ENCODE measurements around the gene THAP4.

Gene THAP4, protein sequence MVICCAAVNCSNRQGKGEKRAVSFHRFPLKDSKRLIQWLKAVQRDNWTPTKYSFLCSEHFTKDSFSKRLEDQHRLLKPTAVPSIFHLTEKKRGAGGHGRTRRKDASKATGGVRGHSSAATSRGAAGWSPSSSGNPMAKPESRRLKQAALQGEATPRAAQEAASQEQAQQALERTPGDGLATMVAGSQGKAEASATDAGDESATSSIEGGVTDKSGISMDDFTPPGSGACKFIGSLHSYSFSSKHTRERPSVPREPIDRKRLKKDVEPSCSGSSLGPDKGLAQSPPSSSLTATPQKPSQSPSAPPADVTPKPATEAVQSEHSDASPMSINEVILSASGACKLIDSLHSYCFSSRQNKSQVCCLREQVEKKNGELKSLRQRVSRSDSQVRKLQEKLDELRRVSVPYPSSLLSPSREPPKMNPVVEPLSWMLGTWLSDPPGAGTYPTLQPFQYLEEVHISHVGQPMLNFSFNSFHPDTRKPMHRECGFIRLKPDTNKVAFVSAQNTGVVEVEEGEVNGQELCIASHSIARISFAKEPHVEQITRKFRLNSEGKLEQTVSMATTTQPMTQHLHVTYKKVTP

DNA sequence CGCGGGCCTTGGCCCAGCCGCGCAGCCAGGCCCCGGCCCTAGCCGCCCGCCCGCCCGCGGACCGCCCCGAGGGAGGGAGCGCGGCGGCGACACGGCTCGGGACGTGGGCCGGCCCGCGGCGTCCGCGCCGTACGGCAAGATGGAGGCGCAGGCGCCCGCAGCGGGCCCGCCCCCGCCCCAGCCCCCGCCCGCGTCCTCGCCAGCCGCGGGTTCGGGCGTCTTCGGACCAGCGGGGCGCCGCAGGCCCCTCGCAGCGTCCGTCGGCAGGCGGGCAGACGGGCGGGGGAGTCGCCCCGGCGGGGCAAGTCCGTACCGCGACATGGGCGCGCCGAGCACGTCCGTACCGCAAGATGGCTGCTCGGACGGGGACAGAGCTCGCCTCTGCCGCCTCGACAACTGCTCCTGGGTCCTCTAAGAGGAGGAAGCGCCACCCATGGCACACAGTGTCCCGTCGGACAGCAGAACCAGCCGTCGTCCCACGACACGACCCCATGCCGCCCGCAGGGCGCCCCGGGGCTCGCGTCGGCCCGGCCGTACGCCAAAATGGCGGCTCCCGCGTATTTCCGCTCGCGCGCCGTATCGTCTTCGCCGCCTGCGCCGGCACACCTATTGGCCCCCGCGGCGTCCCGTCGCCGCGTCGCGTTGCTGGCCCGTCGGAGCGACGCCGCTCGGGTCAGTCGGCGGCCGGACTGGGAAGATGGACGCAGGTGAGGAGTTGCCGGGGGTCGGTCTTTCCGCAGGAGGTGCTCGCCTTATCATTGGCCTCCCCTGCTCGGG, at the start of gene THAP4, which contains the start of gene ATG4B:
TSS of gene THAP4 (minus strand) at position 141 of the 777 bp plus-strand sequence. CDS start 141 bp downstream, outside the sequence.
TSS of gene ATG4B (plus strand) at position 676 of the 777 bp plus-strand sequence. CDS start at position 698, 22 bp downstream.
- H3K4me2 ChIP-seq (ENCODE audit: low read depth, low read length), result peak within 1 kb of the TSS; percentile 90
- 0 out of 2 replicates have a peak, but pooled peaks cover 2% of the 10 kb centered on the region for H3F3A ChIP-seq (ENCODE audit: insufficient read depth, low read length)
- H3K4me3 ChIP-seq (ENCODE audit: low read length), result peak within 1 kb of the TSS; percentile 87
- H3K9ac ChIP-seq (ENCODE audit: low read length), result peak within 1 kb of the TSS; percentile 93
- H2AFZ ChIP-seq (ENCODE audit: low read length), result peak within 1 kb of the TSS; percentile 91
- H3K9me2 ChIP-seq (replicated peaks; ENCODE audit: insufficient read depth, low read length), result no peaks in the 10 kb centered on the region
- DNase-seq, result peak; percentile 88
- H3K4me1 ChIP-seq (ENCODE audit: low read length), result peaks cover 16% of the 10 kb centered on the region
- H3K36me3 ChIP-seq (replicated peaks; ENCODE audit: insufficient read depth, low read length), result no peaks in the 10 kb centered on the region
- H4K20me1 ChIP-seq (ENCODE audit: insufficient read depth, low read length), result no peaks in the 10 kb centered on the region
- H3K9me3 ChIP-seq (replicated peaks; ENCODE audit: insufficient read depth, low read length), result no peaks in the 10 kb centered on the region
- TF ChIP-seq EZH2phosphoT487 (IDR thresholded peaks at IDR 0.05; ENCODE audit: low read length) (no peak), EZH2 (optimal IDR thresholded peaks at IDR 0.05; ENCODE audit: low read depth, low read length) (no peak)
- TF ChIP-seq, protein P1, sequence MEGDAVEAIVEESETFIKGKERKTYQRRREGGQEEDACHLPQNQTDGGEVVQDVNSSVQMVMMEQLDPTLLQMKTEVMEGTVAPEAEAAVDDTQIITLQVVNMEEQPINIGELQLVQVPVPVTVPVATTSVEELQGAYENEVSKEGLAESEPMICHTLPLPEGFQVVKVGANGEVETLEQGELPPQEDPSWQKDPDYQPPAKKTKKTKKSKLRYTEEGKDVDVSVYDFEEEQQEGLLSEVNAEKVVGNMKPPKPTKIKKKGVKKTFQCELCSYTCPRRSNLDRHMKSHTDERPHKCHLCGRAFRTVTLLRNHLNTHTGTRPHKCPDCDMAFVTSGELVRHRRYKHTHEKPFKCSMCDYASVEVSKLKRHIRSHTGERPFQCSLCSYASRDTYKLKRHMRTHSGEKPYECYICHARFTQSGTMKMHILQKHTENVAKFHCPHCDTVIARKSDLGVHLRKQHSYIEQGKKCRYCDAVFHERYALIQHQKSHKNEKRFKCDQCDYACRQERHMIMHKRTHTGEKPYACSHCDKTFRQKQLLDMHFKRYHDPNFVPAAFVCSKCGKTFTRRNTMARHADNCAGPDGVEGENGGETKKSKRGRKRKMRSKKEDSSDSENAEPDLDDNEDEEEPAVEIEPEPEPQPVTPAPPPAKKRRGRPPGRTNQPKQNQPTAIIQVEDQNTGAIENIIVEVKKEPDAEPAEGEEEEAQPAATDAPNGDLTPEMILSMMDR (IDR thresholded peaks at IDR 0.05; ENCODE audit: low read length), result no peak
- H3K27me3 ChIP-seq (replicated peaks; ENCODE audit: insufficient read depth, low read length), result no peaks in the 10 kb centered on the region
- H3K27ac ChIP-seq (ENCODE audit: low read length), result peak within 1 kb of the TSS; percentile 85
- peaks cover 82% of the 10 kb centered on the region for H3K79me2 ChIP-seq (ENCODE audit: low read length)

DNA sequence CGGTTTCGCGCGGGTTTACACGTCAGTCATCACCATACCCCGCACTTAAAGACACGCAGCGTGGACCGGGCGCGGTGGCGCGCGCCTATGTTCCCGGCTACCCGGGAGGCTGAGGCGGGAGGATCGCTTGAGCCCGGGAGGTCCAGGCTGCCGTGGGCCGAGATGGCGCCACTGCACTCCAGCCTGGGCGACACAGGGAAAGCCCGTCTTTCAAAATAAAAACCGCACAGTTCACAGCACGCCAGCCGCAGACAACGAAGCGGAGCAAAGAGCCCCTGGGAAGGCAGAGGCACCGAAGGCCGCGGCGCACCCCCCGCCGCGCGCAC, 49.3 kb upstream of the THAP4 start:
- no peaks in the 10 kb centered on the region for H3K27me3 ChIP-seq (replicated peaks; ENCODE audit: insufficient read depth, low read length)
- H3F3A ChIP-seq (ENCODE audit: insufficient read depth, low read length), result no peaks in the 10 kb centered on the region
- DNase-seq, result peak; percentile 13
- peak overlapping the region; percentile 85 for H3K4me3 ChIP-seq (ENCODE audit: low read length)
- peaks cover 8% of the 10 kb centered on the region; the same call in 1 of the 2 replicates for H3K4me1 ChIP-seq (ENCODE audit: low read length)
- H3K36me3 ChIP-seq (replicated peaks; ENCODE audit: insufficient read depth, low read length), result peaks cover 4% of the 10 kb centered on the region; the same call in 1 of the 2 replicates
- no peaks in the 10 kb centered on the region for H4K20me1 ChIP-seq (ENCODE audit: insufficient read depth, low read length)
- H3K27ac ChIP-seq (ENCODE audit: low read length), result peak overlapping the region; percentile 62; the same call in 1 of the 2 replicates
- peak overlapping the region; percentile 79 for H3K4me2 ChIP-seq (ENCODE audit: low read depth, low read length)
- peak overlapping the region; percentile 77 for H2AFZ ChIP-seq (ENCODE audit: low read length)
- peak overlapping the region; percentile 90 for H3K9ac ChIP-seq (ENCODE audit: low read length)
- H3K9me2 ChIP-seq (replicated peaks; ENCODE audit: insufficient read depth, low read length), result no peaks in the 10 kb centered on the region
- peaks cover 63% of the 10 kb centered on the region for H3K79me2 ChIP-seq (ENCODE audit: low read length)
- no peaks in the 10 kb centered on the region for H3K9me3 ChIP-seq (replicated peaks; ENCODE audit: insufficient read depth, low read length)
- TF ChIP-seq, protein P1 (IDR thresholded peaks at IDR 0.05; ENCODE audit: low read length), result no peak
- no peak for TF ChIP-seq EZH2phosphoT487 (IDR thresholded peaks at IDR 0.05; ENCODE audit: low read length)
- no peak for TF ChIP-seq EZH2 (optimal IDR thresholded peaks at IDR 0.05; ENCODE audit: low read depth, low read length)

DNA sequence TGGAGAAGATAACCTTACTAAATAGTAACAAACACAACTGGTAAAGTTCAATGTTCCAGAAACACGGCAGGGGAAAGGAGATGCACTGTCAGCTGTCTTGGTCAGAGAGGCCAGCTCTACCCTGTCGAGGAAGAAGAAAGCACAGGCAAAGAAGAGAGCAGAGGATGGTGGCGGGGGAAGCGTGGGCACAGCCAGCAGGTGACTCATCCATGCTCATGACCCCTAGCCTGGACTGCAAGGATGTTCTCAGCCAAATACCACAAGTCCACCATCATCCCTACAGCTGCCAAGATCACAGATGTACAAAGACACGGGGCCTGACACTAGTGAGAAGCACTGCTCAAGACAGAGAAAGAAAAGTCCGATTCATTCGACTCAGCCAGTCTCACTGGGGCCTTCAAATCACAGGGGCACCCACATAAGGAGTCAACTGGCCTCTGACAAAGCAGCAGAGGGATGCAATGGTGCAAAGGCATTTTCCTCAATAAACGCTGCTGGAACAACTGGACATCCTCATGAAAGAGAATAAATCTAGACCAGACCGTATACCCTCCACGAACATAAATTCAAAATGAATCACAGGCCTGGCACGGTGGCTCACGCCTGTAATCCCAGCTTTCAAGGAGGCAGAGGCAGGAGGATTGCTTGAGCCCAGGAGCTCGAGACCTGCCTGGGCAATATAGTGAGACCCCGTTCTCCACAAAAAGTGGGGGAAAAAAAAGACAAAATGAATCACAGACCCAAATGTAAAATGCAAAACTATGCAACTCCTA, 44.1 kb upstream of the THAP4 start:
- H3K4me2 ChIP-seq (ENCODE audit: low read depth, low read length), result no peak overlapping the region

More for the DNA sequence above, 44.1 kb upstream of the THAP4 start:
- Histone ChIP-seq H2AFZ (ENCODE audit: low read length) (no peak overlapping the region), H3K27ac (ENCODE audit: low read length) (no peak overlapping the region), H3K79me2 (ENCODE audit: low read length) (peaks cover 40% of the 10 kb centered on the region), H4K20me1 (ENCODE audit: insufficient read depth, low read length) (no peaks in the 10 kb centered on the region), H3K9me3 (replicated peaks; ENCODE audit: insufficient read depth, low read length) (no peaks in the 10 kb centered on the region), H3K9me2 (replicated peaks; ENCODE audit: insufficient read depth, low read length) (no peaks in the 10 kb centered on the region), H3K36me3 (replicated peaks; ENCODE audit: insufficient read depth, low read length) (peaks cover 4% of the 10 kb centered on the region), H3K4me3 (ENCODE audit: low read length) (no peak overlapping the region), H3F3A (ENCODE audit: insufficient read depth, low read length) (no peaks in the 10 kb centered on the region), H3K27me3 (replicated peaks; ENCODE audit: insufficient read depth, low read length) (no peaks in the 10 kb centered on the region), H3K9ac (ENCODE audit: low read length) (no peak overlapping the region), H3K4me1 (ENCODE audit: low read length) (peaks cover 5% of the 10 kb centered on the region; the same call in 1 of the 2 replicates)
- no peak for TF ChIP-seq EZH2phosphoT487 (IDR thresholded peaks at IDR 0.05; ENCODE audit: low read length)
- no peak for TF ChIP-seq EZH2 (optimal IDR thresholded peaks at IDR 0.05; ENCODE audit: low read depth, low read length)
- TF ChIP-seq, protein P1 (IDR thresholded peaks at IDR 0.05; ENCODE audit: low read length), result no peak
- DNase-seq, result no peak

Data from MM.1S (cell line).